GM18519 (cell line): ENCODE results near the gene DUSP15.
A peak's percentile ranks its signal among the peaks of the same experiment; 100 is the strongest.

Source experiments
- ATAC-seq: cut with Tn5 transposase; IDR thresholded peaks from one replicate; pipeline ENCODE4 v1.9.1; 2021; ENCODE audit warnings: mild to moderate bottlenecking, moderate library complexity; ENCODE audit not compliant: unreplicated experiment, low FRiP score

The DUSP15 gene

DNA sequence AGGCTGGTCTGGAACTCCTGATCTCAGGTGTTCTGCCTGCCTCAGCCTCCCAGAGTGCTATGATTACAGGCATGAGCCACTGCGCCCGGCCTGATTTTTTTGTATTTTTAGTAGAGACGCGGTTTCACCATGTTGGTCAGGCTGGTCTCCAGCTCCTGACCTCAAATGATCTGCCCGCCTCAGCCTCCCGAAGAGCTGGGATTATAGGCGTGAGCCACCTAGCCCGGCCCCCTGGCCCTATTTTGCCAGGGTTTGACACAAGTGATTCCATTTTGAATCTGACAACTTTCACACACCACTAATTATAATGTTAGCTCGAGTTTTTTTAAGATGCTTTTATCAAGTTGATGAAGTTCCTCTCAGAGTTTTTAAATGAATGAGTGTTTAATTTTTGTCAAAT lies 25.7 kb upstream of the DUSP15 start:
- ATAC-seq: no peak

DNA sequence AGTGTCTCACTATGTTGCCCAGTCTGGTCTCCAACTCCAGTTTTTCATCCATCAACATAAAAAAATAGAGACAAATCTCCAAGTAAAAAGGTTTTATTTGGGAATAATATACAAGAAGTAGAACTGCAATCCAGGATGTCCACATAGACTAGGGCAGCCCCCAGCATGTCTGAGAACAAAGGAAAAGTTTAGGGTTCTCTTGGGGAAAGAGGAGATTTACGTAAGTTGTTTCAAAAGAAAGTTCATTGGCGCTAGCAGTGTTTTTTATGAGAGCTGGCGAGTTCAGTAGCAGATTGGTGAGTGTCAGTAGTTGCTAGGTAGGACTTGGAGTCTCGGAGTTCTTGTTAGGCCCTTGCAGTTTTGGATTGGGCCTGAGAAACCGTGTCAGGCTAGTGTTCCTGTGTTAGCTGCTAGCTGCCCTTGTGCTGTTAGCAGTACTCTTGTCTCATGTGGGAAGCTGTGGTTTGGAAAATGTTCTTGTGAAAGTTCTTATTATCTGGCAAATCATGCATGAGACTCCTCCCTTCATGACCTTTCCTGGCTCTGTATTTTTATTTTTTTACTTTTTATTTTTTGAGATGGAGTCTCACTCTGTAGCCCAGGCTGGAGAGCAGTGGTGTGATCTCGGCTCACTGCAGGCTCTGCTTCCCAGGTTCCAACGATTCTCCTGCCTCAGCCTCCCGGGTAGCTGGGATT lies 24.8 kb upstream of the DUSP15 start:
- peak; percentile 94 for ATAC-seq

DNA sequence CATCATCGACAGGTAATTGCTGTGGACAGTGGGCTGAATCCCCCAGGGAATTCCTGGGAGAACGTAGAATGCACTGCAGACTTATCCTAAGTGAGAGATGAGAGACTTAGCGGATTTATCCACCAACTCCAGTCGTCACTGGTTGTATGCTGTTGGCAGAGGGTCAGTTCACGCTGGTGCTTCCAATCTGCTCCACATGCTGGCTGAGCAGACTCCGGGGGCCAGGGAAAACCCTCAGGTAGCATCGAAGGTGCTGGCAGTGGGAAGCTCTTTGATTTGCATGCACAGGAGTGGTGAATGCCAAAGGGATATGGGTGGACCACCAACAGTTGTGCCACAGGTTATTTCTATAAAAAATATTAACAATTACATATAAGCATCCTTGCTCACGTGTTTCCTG lies 20.3 kb upstream of the DUSP15 start:
- no peak for ATAC-seq

DNA sequence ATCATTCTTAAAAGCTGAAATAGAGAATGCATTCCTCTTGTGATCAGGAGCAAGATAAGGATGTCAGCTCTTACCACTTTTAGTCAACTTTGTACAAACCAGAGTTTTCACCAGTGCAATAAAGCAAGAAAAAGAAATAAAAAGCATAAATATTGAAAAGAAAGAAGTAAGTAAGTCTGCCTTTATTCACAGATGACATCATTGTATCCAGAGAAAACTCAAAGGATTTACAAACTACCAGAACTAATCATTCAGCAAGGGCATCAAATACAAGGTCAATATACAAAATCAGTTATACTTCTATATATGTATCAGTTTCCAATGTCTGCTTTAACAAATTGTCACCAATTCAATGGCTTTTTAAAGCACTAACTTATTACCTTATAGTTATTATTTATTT lies 13.5 kb upstream of the DUSP15 start:
- ATAC-seq: no peak

DNA sequence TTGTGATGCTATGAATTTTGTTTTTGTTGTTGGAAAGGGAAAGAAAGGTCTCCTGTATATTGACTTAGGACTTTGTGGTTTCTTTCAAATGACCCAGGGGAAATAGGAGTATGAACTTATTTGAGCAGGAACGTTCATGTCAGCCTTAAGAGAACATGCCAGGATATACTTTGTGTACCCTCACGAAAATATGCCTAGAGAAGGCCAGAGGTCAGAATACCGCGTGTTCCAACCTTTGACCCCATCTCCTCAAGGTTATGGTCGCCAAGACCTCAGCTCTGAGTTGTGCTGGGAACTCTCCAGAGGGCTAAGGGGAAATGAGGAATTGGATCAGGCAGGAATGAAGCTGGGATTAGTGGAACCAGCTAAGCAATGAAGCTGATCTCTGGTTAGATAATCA lies 11.6 kb upstream of the DUSP15 start:
- no peak for ATAC-seq

DNA sequence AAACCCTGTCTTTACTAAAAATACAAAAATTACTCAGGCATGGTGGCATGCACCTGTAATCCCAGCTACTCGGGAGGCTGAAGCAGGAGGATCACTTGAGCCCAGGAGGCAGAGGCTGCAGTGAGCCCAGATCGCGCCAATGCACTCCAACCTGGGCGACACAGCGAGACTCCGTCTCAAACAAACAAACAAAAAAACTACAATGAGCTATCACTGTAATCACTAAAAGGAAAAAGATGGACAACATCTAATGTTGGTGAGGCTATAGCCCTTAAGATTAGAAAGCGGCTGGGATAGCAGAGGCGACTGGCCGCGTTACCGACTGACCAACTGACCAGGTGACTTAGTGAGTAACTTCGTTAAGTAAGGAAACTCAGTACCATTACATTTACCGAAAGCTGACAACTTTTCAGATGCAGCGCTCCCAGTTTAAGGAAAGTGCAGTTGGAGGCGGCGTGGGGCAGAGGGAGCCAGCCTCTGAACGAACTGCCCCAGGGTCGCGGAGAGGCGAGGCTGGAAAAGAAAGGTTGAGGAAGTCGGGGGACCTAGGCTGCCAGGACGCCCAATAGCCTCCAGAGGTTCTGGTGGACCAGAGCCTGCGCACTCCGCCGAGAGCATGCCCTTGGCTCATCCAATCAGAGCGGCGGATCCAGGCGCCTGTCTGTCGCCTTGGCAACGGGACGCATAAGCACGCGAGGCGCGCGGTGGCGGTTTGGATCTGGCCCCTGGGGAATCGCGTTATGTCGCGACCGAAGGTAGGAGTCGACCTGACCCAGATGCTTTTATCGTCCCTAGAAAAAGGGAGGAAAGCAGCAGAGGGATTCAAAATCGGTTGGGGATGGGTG lies 9.0 kb upstream of the DUSP15 start:
- ATAC-seq: peak; percentile 77

DNA sequence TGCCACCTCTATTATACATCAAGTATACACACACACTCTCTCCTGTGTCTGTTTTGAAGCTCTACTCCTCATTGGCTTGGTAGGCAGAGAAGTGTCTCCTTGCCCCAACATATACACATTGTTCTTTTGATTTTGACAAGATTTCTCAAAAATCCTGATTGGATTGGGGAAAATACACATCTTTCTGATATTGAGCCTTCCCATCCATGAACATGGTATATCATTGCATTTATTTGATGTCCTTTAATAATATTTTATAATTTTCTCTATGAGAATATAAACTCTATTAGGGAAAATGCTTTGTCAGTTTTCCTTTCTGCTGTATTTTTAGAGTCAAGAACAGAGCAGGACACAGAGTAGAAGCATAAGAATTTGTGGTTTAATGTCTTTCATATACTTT lies 7.4 kb upstream of the DUSP15 start:
- ATAC-seq: no peak

DNA sequence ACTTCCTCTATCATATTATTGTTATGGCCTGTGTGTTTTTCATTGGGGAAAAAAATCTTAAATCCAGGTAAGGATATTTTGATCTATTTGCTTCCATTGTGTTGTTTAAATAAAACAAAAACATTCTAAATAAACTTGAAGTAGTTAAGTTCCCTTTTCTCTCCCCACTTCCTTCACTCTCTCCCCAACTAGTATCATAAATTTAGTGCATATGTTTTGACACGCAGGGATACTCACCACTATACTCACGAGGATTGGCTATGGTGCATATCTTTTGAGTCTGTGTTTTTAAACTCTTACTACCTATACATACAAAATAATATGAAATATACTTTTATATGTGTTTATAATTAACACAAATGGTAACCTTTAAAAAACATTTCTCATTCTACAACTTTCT lies 5.3 kb upstream of the DUSP15 start:
- ATAC-seq: no peak

DNA sequence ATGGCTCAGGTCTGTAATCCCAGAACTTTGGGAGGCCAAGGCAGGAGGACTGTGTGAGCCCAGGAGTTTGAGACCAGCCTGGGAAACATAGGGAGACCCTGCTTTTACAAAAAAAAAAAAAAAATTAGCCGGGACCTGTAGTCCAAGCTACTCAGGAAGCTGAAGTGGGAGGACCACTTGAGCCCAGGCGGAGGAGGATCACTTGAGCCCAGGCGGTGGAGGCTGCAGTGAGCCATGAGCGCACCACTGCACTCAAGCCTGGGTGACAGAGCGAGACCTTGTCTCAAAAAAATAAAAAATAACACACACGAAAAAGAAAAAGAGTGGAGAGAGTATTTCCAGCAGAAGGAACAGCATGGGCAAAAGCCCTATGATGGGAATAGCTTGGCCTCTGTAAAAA lies 2.1 kb upstream of the DUSP15 start:
- no peak for ATAC-seq

DNA sequence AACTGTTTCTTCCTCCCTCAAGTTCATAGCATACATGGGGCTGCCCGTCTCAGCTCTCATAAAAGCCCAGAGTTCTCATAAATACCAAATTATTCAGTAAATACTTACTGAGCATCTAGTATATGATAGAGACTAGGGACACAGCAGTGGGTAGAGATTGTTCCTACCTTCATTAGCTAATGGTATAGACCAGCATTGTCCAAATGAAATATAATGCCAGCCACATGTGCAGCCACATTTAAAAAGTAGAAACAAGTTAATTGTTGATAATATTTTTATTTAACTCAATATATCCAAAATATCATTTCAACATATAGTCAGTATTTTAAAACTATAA lies 1.3 kb upstream of the DUSP15 start:
- no peak for ATAC-seq

DNA sequence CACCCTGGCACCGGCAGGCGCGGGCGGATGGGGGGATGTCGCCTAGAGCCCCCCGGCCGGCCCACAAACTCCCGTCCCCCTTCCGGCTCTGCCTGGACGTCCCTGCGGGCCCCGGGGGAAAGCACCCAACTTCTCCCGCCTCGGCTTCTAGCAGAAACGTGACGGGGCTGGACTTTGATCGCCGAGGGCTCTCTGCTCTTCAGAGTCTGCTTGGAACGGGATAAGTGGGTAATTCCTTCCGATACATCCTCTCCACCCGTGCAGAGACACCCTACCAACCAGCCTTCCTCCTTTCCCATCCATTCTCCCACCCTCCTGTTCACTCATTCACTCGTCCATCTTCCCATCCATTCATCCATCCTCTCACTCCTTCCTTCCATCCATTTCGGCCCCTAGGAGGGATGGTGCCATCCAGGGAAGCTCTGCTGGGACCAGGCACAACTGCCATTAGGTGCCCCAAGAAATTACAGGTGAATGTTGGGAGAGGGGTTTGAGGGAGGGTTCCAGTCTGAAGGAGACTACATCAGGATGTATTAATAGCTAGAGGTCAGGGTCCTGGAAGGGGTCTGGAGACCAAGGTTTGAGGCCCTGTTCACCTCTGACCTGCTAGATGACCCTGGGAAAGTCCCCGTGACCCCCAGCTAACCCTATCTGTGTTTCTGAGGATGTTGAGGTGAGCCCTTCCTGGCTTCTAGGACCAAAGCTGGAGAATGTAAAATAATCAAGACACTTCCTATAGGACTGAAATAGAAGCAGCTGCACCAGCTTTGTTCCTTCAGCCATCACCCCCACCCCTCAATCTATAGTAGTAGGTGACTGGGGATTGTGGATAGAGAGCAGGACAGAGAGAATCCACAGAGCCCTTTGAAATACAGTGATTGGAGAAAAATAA lies 645 bp upstream of the DUSP15 start:
- ATAC-seq: no peak

DNA sequence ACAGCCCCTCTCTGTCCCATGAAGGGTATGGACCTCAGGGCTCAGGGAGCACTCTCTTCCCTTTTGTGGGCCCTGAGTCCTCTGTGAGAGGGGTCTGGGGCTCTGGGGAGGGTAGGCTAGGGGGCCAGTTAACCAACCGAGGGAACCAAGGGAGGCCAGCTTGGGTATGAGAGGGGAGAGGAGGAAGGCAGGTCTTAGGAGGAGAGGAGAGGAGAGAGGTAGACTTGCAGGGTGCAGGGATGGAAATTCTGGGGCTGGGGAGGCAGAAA lies 720 bp downstream of the DUSP15 start:
- no peak for ATAC-seq

DNA sequence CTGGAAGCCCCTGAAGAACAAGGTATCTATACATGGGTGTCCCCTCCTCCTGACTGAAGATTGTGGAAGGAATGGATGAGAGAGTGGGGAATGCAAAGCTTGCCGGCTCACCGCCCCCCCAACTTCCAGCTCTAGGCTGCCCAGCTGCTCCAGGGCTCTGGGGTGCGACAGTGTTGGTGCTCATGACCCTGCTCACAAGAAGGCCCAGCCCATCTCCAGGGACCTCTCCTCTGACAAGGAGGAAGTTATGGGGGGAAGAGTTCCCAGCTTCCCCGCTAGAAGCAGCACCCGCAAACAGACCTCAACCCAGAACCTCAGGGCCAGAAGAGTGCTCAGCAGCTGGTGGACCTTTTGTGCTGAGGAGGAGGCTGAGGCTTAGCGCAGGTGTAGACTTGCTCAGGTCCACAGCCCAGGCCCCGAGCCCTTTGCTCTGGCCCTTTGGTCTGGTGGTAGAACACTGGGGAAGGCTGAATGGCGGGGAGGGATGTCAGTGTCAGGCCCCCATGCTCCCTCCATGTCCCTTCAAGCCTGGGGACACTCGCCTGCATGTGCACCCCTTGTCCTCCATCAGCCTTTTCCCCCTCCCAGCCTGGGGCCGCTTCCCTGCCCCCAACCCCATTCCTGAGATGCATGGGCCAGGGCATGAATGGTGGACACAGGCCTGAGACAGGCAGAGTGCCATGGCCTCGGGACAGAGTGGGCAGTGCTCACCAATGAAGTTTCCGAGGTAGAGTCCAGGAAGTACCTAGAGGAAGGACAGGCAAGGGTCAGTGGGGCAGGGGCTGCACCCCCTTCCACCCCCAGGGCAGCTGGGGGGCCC lies 1.3 kb downstream of the DUSP15 start:
- no peak for ATAC-seq

DNA sequence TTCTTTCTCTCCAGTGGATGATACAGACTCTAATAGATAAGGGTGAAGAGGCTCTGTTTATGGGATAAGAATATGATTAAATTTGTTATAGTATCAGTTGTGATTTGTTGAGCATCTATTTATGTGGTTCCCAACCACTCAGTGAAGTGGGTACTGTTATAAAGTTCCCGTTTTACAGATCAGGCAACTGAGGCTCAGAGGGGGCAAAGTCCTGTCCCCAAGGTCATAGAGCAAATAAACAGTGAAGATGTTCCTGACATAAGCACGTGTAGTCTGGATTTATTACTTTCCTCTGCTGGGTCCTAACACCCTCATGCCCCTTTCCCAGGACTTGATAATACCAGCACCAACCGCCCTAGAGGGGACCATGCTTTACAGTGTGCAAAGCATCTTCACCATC lies 4.1 kb downstream of the DUSP15 start:
- no peak for ATAC-seq

DNA sequence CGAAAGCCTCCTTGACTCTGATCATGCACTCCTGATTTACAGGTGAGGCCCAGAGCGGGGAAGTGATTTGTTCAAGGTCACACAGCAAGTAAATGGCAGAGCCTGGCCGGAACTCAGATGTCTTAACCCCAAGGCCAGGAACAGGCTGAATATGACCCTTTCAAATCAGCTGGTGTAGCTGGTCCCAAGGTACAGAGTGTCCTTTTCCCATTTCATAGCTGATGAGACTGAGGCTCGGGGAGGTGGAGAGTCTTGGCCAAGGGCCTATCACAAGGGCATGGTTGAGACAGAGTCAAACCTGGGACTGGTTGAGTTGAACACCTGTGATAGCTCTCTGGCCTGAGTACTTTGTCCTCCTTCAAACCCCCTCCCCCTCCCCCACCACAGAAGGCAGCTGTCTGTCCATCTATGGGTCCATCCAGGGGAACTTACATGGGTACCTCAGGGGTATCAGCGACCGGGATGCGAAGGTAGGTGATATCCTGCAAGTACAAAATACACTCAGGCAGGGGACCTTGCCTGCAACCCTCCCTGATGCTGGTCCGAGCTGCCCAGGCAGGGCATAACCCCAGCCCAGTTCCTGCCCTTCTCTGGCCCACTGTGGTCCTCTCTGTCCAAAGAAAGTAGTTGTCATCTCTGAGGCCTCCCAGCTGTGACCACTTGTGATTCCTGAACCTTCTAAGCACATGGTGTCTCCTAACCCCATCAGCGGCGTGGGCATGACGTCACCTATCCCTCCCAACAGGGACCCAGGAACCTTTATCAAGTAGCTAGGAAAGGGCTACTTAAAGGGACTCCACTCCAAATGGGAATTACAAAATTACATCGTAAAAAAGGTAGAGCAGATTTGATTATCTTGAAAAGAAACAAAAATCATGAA lies 5.6 kb downstream of the DUSP15 start:
- ATAC-seq: no peak

DNA sequence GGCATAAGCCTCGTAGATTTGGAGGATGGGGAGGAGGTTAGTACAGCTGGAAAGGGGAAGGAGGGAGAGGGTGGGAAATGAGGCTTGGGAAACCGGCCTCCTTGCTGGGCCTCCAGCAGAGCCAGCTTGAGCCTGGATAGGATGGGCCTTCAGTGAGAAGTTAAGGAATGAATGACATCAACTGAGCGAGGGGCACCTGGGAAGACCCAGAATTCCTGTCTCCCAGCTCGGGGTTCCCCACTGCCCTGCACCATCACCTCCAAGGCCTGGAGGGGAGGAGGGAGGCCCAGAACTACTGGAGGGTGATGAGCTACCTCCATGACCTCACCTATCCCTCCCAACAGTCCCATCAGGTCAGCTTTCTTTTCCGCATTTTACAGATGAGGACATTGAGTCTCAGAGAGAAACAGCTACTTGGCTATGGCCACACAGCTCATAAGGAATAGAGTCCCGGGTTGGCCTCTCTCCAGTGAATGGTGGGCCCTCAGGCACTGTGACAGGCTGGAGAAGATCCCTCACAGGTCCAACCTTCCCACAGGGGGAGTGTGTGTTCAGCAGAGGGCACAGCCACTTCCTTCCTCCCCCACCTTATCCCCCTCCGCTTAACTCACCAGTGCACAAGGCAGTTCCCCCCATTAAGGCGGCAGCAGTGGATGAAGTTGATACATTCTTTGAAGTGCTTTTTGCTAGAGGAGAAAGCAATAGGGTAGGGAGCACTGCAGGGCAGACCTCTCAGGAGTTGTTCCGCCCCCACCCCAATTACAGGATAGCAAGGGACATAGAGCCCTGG lies 6.8 kb downstream of the DUSP15 start:
- ATAC-seq: no peak

DNA sequence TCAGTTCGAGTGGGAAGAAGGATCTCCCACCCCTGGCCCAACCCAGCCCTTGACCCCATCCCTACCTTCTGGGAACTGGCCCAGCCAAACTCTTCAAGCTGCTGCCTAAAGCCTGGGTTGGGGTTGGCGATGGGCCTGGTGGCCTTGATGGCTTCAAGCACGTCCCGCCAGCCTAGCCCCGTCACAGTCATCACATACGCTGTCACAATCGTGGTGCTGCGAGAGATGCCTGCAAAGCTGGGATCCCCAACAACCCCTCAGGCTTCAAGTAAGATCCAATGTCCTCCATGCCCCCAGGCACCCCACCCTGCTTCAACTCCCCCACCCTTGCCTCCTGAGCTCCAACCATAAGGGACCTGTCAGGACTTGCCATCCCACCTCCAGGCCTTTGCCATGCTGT lies 7.8 kb downstream of the DUSP15 start:
- ATAC-seq: no peak

DNA sequence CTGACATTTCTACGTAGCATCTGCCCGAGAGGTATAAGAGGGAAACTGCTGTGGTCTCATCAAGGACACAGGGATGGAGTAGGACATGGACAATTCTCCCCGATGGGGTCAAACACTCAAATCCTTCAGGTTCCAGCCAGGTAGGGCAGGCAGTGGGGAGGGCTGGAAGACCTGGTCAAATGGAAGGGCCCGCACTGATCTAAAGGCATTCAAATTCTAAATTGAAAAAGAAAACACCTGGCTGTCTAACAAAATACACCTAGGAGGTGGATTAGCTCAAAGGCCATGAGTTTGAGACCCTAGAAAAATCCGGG lies 8.2 kb downstream of the DUSP15 start:
- no peak for ATAC-seq
